ENCODE data around the gene VPS72. TPM values are rescaled to one million over a fixed set of nuclear protein-coding genes. Genes with fewer than 3 reads are reported as not detected.

The VPS72 gene
- total RNA-seq, 4 donors from 2014 or later = 46.4 to 82.0 (median 66.5) TPM

DNA sequence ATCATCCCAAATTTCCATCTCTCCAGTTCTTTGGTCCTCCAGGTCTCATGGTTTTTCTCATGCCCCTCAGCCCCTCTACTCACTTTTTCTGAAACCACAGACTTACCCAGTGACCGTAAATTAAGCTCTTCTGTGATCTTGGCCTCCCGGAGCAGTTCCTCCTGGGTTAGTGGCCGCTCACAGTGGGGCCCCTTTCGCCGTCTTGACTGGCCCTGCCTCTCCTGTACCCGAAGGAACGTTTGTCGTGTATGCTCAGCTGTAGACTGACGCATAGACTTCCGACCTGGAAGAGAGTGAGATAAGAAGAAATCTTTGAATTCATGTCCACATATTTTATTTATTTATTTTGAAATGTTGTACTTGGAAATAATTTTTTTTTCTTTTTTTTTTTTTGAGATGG lies 5.8 kb downstream of the VPS72 start:
- Histone ChIP-seq H3K4me1 (peaks cover 11 to 40% (median 21%) of the 10 kb centered on the region in 3 donors), H3K9me3 (no peaks in the 10 kb centered on the region), H3K4me3 (no peak overlapping the region), H3K36me3 (peaks cover 0 to 68% of the 10 kb centered on the region in 2 donors), H3K27ac (no peak overlapping the region), H3K27me3 (no peaks in the 10 kb centered on the region)
- TF ChIP-seq EP300 (IDR thresholded peaks at IDR 0.05) = no peak
- no peak for TF ChIP-seq POLR2A (IDR thresholded peaks at IDR 0.05)
- TF ChIP-seq POLR2AphosphoS5 (IDR thresholded peaks at IDR 0.05) = no peak
- TF ChIP-seq, protein P1, sequence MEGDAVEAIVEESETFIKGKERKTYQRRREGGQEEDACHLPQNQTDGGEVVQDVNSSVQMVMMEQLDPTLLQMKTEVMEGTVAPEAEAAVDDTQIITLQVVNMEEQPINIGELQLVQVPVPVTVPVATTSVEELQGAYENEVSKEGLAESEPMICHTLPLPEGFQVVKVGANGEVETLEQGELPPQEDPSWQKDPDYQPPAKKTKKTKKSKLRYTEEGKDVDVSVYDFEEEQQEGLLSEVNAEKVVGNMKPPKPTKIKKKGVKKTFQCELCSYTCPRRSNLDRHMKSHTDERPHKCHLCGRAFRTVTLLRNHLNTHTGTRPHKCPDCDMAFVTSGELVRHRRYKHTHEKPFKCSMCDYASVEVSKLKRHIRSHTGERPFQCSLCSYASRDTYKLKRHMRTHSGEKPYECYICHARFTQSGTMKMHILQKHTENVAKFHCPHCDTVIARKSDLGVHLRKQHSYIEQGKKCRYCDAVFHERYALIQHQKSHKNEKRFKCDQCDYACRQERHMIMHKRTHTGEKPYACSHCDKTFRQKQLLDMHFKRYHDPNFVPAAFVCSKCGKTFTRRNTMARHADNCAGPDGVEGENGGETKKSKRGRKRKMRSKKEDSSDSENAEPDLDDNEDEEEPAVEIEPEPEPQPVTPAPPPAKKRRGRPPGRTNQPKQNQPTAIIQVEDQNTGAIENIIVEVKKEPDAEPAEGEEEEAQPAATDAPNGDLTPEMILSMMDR (IDR thresholded peaks at IDR 0.05) = no peak
- WGBS, 2 donors (ENCODE audit: low coverage in 1 of 2) = 87 to 98% methylated on average over 7 to 10 of the region's 10 CpGs
- ATAC-seq = no peak

DNA sequence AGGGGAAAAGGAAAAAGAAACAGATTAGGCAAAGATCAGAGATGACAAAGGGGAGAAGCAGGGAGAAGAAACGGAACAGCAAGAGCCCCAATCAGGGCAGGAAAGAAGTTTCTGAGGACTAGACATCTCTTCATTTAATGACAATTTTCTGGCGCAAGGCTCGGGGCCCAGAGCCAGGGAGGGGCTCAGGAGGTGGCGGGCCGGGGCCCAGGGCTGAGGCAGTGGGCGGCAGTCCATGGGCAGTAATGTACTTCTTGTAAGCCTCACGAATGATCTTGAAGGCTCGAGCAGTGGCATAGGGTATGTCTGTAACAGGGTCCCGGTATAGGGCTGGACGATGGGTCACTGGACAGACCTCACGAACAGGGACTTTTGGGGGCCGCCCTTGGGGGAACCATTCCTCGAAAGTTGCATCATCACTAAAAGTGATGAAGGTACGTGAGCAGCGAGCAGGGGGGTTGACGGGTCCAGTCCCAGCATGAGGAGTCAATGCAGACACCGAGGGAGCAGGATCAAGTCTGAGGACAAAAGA lies 13.4 kb downstream of the VPS72 start:
- no peak for ATAC-seq
- TF ChIP-seq, protein P1 (IDR thresholded peaks at IDR 0.05) = no peak
- no peak for TF ChIP-seq POLR2AphosphoS5 (IDR thresholded peaks at IDR 0.05)
- no peak for TF ChIP-seq POLR2A (IDR thresholded peaks at IDR 0.05)
- no peak for TF ChIP-seq EP300 (IDR thresholded peaks at IDR 0.05)
- 80 to 90% methylated on average over 2 to 9 of the region's 17 CpGs for WGBS, 2 donors (ENCODE audit: low coverage in 1 of 2)
- H3K4me1 ChIP-seq = peaks cover 0 to 30% (median 10%) of the 10 kb centered on the region in 3 donors
- H3K36me3 ChIP-seq = peaks cover 0 to 93% of the 10 kb centered on the region in 2 donors
- H3K9me3 ChIP-seq = no peaks in the 10 kb centered on the region
- H3K4me3 ChIP-seq = no peak overlapping the region
- H3K27me3 ChIP-seq = no peaks in the 10 kb centered on the region
- H3K27ac ChIP-seq = peak overlapping the region in 3 of 4 donors; percentile 57 to 79 (median 59)

DNA sequence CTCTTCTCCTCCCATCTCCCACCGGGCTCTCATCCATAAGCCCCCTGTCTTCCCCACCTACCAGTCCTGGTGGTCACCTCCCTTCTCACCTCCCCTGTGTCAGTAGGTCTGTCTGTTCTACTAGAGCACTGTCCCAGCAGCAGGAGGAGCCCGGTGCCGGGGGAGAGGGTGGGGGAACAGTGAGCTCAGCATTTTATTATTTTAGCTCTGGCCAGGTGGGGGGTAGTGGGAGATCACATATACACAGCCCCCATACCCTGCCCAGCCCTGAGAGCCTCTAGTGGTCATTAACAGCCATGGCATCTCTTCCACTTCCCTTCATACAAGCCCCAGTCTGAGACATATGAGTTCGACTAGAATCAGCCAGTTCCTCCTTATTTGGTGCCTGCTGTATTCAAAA lies 14.1 kb downstream of the VPS72 start, which contains the start of gene TMOD4:
Gene TMOD4 (minus strand): TSS at position 119 of the 400 bp plus-strand sequence. CDS start 1,106 bp downstream, outside the sequence.
- Histone ChIP-seq H3K36me3 (peaks cover 0 to 86% of the 10 kb centered on the region in 2 donors), H3K4me3 (no peak within 1 kb of the TSS), H3K27ac (peak within 1 kb of the TSS; percentile 49 to 79 (median 66)), H3K27me3 (no peaks in the 10 kb centered on the region), H3K9me3 (no peaks in the 10 kb centered on the region), H3K4me1 (peaks cover 0 to 30% (median 10%) of the 10 kb centered on the region in 3 donors)
- WGBS, 2 donors (ENCODE audit: low coverage in 1 of 2) = 33 to 55% methylated on average over 2 to 3 of the region's 4 CpGs
- ATAC-seq = peak; percentile 63
- TF ChIP-seq, protein P1 (IDR thresholded peaks at IDR 0.05) = peak in 3 of 4 experiments; percentile 51 to 53 (median 52)
- no peak for TF ChIP-seq POLR2A (IDR thresholded peaks at IDR 0.05)

DNA sequence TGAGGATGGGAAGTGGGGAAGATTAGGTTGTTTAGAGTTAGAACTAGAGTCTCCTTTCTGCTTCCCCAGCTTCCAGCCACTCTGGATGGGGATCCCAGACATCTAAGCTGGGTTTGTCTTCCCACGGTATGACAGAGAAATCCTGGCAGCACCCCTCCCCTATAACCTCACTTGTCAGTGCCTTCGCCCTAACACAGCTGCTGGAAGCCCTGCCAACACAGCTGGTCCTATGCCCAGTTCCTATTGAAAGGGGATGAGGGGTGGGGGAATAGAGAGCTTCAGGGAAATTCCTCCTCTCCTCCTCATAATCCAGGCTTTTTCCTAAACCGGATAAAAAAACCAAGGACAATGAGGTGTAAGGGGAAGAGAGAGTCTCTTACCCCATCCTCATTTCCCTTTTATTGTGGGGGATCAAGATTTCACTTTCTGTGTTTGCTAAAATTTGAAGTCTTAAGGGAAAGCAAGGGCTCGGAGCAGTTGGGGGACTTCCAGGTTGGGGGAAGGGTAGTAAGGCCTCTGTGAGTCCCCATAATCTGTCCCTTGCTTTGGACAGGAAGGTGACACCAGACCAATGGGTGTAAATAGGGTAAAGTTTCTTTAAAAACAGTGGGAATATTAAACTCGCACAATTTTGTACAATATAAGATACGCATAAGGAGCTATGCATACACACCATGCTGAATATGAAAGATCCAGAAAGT lies 14.8 kb downstream of the VPS72 start:
- H3K27me3 ChIP-seq = no peaks in the 10 kb centered on the region
- TF ChIP-seq POLR2AphosphoS5 (IDR thresholded peaks at IDR 0.05) = peak; percentile 15
- TF ChIP-seq EP300 (IDR thresholded peaks at IDR 0.05) = no peak
- H3K4me1 ChIP-seq = peaks cover 0 to 30% (median 10%) of the 10 kb centered on the region in 3 donors
- peak; percentile 43 for ATAC-seq
- H3K36me3 ChIP-seq = peaks cover 0 to 79% of the 10 kb centered on the region in 2 donors
- peak overlapping the region; percentile 49 to 79 (median 66) for H3K27ac ChIP-seq
- WGBS, 2 donors (ENCODE audit: low coverage in 1 of 2) = 49 to 55% methylated on average over 3 to 5 of the region's 6 CpGs
- no peaks in the 10 kb centered on the region for H3K9me3 ChIP-seq
- H3K4me3 ChIP-seq = no peak overlapping the region

DNA sequence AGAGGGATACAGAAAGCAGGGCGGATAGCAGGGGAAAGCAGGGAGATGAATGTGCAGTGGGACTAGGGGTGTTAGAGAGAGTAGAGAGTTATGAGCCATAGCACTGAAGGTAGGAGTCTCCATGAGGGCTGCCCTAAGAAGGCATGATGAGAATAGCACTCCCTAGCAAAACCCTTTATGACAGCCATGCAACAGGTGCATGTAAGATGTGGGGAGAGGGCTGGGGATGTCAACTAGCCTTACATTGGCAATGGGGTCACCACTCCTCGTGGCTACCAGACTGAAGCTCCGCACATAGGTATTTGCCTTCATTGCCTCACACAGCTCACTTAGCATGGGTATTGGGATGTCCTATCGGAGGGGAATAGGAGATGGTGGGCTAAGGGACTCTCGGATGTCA lies 18.8 kb downstream of the VPS72 start:
- 87 to 88% methylated on average over 3 to 5 of the region's 5 CpGs for WGBS, 2 donors (ENCODE audit: low coverage in 1 of 2)
- ATAC-seq = no peak
- Histone ChIP-seq H3K9me3 (no peaks in the 10 kb centered on the region), H3K4me1 (peaks cover 4 to 45% (median 19%) of the 10 kb centered on the region in 3 donors), H3K27ac (no peak overlapping the region), H3K36me3 (peaks cover 0 to 71% of the 10 kb centered on the region in 2 donors), H3K27me3 (no peaks in the 10 kb centered on the region), H3K4me3 (no peak overlapping the region)
- TF ChIP-seq POLR2A (IDR thresholded peaks at IDR 0.05) (no peak), POLR2AphosphoS5 (IDR thresholded peaks at IDR 0.05) (no peak), EP300 (IDR thresholded peaks at IDR 0.05) (no peak)
- TF ChIP-seq, protein P1 (IDR thresholded peaks at IDR 0.05) = no peak

Measured in gastroesophageal sphincter (tissue), 4 donors.